Trophoblast cell (in vitro differentiated cells and primary cell): ENCODE measurements around the gene UBE2QL1. TPM values are rescaled to one million over a fixed set of nuclear protein-coding genes. Genes with fewer than 3 reads are reported as not detected.

Experiments used
- DNase-seq, 2 donors: peaks; one replicate each; pipeline ENCODE4 v3.0.0-alpha.2; 2016
- H2AFZ ChIP-seq: 2 replicates; pipeline ENCODE4 v1.6.1; 2013; ENCODE audit warnings: low read length, moderate library complexity, mild to moderate bottlenecking; ENCODE audit not compliant: insufficient read depth, poor library complexity
- H2AK5ac ChIP-seq: 2 replicates; pipeline ENCODE4 v1.6.1; 2013; ENCODE audit warnings: mild to moderate bottlenecking, low read length
- H2BK120ac ChIP-seq: 2 replicates; pipeline ENCODE4 v1.6.1; 2013; ENCODE audit warnings: low read length, mild to moderate bottlenecking, moderate library complexity; ENCODE audit not compliant: insufficient read depth, poor library complexity
- H2BK12ac ChIP-seq: 2 replicates; pipeline ENCODE4 v1.6.1; 2013; ENCODE audit warnings: mild to moderate bottlenecking, low read length, moderate library complexity
- H2BK5ac ChIP-seq: 2 replicates; pipeline ENCODE4 v1.6.1; 2013; ENCODE audit warnings: low read length, low read depth, moderate library complexity, mild to moderate bottlenecking; ENCODE audit not compliant: poor library complexity
- H3K14ac ChIP-seq: 2 replicates; pipeline ENCODE4 v1.6.1; 2013; ENCODE audit warnings: mild to moderate bottlenecking, low read length
- H3K18ac ChIP-seq: 2 replicates; pipeline ENCODE4 v1.6.1; 2013; ENCODE audit warnings: mild to moderate bottlenecking, low read length
- H3K23ac ChIP-seq: 2 replicates; pipeline ENCODE4 v1.6.1; 2013; ENCODE audit warnings: low read length
- H3K27ac ChIP-seq: 2 replicates; pipeline ENCODE4 v1.5.1; 2013; ENCODE audit warnings: low read depth, mild to moderate bottlenecking, inconsistent platforms, low read length, moderate library complexity
- H3K27me3 ChIP-seq: 2 replicates; pipeline ENCODE4 v1.6.1; 2013; ENCODE audit warnings: inconsistent platforms, mild to moderate bottlenecking, low read length, moderate library complexity; ENCODE audit not compliant: insufficient read depth
- H3K36me3 ChIP-seq, 2 experiments: 1 replicate in 1 of 2; 2 replicates in 1 of 2; pipeline ENCODE4 v1.6.1; 2013; ENCODE audit warnings: low read length in 2 of 2, mild to moderate bottlenecking in 2 of 2, moderate library complexity in 1 of 2; ENCODE audit not compliant: insufficient read depth in 2 of 2, control insufficient read depth in 1 of 2
- H3K4ac ChIP-seq: 2 replicates; pipeline ENCODE4 v1.6.1; 2013; ENCODE audit warnings: low read depth, mild to moderate bottlenecking, low read length, moderate library complexity
- H3K4me1 ChIP-seq, 2 experiments: 1 replicate in 1 of 2; 2 replicates in 1 of 2; pipeline ENCODE4 v1.6.1; 2013; ENCODE audit warnings: low read length in 2 of 2, mild to moderate bottlenecking in 2 of 2, moderate library complexity in 1 of 2; ENCODE audit not compliant: insufficient read depth in 2 of 2, control insufficient read depth in 1 of 2
- H3K4me2 ChIP-seq: 2 replicates; pipeline ENCODE4 v1.6.1; 2013; ENCODE audit warnings: inconsistent platforms, mild to moderate bottlenecking, low read length, moderate library complexity
- H3K4me3 ChIP-seq: 2 replicates; pipeline ENCODE4 v1.5.1; 2013; ENCODE audit warnings: mild to moderate bottlenecking, low read depth, low read length, inconsistent platforms
- H3K79me1 ChIP-seq: one replicate; pipeline ENCODE4 v1.6.1; 2013; ENCODE audit warnings: low read length
- H3K79me2 ChIP-seq: 2 replicates; pipeline ENCODE4 v1.6.1; 2013; ENCODE audit warnings: low read length, mild to moderate bottlenecking; ENCODE audit not compliant: control insufficient read depth, insufficient read depth, poor library complexity
- H3K9ac ChIP-seq: 2 replicates; pipeline ENCODE4 v1.6.1; 2013; ENCODE audit warnings: mild to moderate bottlenecking, low read length
- H3K9me3 ChIP-seq: 2 replicates; pipeline ENCODE4 v1.6.1; 2013; ENCODE audit warnings: low read depth, mild to moderate bottlenecking, control low read depth, inconsistent platforms, low read length; ENCODE audit not compliant: insufficient read depth
- H4K12ac ChIP-seq: 2 replicates; pipeline ENCODE4 v1.6.1; 2013; ENCODE audit warnings: low read depth, mild to moderate bottlenecking, low read length, moderate library complexity
- H4K8ac ChIP-seq: 2 replicates; pipeline ENCODE4 v1.6.1; 2013; ENCODE audit warnings: low read depth, mild to moderate bottlenecking, low read length, moderate library complexity
- H4K91ac ChIP-seq: one replicate; pipeline ENCODE4 v1.6.1; 2013; ENCODE audit warnings: low read depth, mild to moderate bottlenecking, low read length, moderate library complexity
- WGBS: extraction: QIAGEN DNeasy Blood & Tissue Kit; methylation state at CpG from one replicate; pipeline ENCODE4 v1.1.7; 2013; ENCODE audit warnings: missing lambda C conversion rate; ENCODE audit not compliant: insufficient read length, insufficient coverage; ENCODE audit errors: extremely low coverage; 5-methylcytosine and 5-hydroxymethylcytosine counted together
- polyA plus RNA-seq: library from polyadenylated mRNA; stranded (reverse); fragments of 200-250 nt; gene quantifications from 2 replicates; pipeline ENCODE4 v1.2.3, GENCODE V29; 2013

Gene UBE2QL1, protein sequence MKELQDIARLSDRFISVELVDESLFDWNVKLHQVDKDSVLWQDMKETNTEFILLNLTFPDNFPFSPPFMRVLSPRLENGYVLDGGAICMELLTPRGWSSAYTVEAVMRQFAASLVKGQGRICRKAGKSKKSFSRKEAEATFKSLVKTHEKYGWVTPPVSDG
- polyA plus RNA-seq: 2.9 and 3.1 TPM in 2 replicates

DNA sequence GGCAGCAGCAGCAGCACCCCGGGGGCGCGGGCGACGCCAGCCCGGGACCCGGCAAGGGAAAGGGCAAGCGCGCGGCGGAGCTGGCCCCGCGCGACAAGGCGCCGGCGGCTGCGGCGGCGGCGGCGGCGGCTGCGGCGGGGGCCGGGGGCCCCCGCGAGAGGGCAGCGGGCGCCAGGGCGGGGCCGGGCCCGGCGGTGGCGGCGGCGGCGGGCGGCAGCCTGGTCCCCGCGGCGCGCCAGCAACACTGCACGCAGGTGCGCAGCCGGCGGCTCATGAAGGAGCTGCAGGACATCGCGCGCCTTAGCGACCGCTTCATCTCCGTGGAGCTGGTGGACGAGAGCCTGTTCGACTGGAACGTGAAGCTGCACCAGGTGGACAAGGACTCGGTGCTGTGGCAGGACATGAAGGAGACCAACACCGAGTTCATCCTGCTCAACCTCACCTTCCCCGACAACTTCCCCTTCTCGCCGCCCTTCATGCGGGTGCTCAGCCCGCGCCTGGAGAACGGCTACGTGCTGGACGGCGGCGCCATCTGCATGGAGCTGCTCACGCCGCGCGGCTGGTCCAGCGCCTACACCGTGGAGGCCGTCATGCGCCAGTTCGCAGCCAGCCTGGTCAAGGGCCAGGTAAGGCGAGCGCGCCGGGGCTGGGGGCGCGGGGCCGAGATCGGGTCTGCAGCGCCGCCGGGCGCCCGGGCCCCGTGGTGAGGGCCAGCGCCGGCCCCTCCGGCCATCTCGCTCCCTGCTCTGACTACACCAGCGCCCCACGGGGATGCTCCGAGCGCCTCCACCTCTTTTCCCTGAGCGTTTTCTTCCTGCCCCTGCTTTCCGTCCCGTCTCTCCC lies at the start of gene UBE2QL1:
UBE2QL1 (plus strand) TSS at position 238 of the 843 bp plus-strand sequence; CDS start at position 273, 35 bp downstream.
- no peak within 1 kb of the TSS for H3K27ac ChIP-seq
- H3K79me2 ChIP-seq: no peaks in the 10 kb centered on the region
- H3K9me3 ChIP-seq: peaks cover 17% of the 10 kb centered on the region
- H2BK12ac ChIP-seq: no peak within 1 kb of the TSS
- peaks cover 5 to 6% of the 10 kb centered on the region in 2 experiments for H3K4me1 ChIP-seq
- H3K23ac ChIP-seq: peak within 1 kb of the TSS; percentile 69
- DNase-seq: peak in 1 of 2 donors; percentile 16
- H2BK120ac ChIP-seq: no peak within 1 kb of the TSS
- peak within 1 kb of the TSS; percentile 64 for H3K4me2 ChIP-seq
- H3K14ac ChIP-seq: no peak within 1 kb of the TSS
- no peak within 1 kb of the TSS for H3K18ac ChIP-seq
- peak within 1 kb of the TSS; percentile 38 for H2AFZ ChIP-seq
- no peaks in the 10 kb centered on the region for H3K79me1 ChIP-seq
- peak within 1 kb of the TSS; percentile 57 for H3K4me3 ChIP-seq
- no peak within 1 kb of the TSS for H4K12ac ChIP-seq
- no peak within 1 kb of the TSS for H2AK5ac ChIP-seq
- H3K4ac ChIP-seq: no peak within 1 kb of the TSS
- no peak within 1 kb of the TSS for H4K91ac ChIP-seq
- no peak within 1 kb of the TSS for H2BK5ac ChIP-seq
- no peaks in the 10 kb centered on the region for H3K36me3 ChIP-seq
- H3K27me3 ChIP-seq: peaks cover 20% of the 10 kb centered on the region
- no peak within 1 kb of the TSS for H3K9ac ChIP-seq
- WGBS: no CpG with 5 or more reads among the region's 103 CpGs
- no peak within 1 kb of the TSS for H4K8ac ChIP-seq

DNA sequence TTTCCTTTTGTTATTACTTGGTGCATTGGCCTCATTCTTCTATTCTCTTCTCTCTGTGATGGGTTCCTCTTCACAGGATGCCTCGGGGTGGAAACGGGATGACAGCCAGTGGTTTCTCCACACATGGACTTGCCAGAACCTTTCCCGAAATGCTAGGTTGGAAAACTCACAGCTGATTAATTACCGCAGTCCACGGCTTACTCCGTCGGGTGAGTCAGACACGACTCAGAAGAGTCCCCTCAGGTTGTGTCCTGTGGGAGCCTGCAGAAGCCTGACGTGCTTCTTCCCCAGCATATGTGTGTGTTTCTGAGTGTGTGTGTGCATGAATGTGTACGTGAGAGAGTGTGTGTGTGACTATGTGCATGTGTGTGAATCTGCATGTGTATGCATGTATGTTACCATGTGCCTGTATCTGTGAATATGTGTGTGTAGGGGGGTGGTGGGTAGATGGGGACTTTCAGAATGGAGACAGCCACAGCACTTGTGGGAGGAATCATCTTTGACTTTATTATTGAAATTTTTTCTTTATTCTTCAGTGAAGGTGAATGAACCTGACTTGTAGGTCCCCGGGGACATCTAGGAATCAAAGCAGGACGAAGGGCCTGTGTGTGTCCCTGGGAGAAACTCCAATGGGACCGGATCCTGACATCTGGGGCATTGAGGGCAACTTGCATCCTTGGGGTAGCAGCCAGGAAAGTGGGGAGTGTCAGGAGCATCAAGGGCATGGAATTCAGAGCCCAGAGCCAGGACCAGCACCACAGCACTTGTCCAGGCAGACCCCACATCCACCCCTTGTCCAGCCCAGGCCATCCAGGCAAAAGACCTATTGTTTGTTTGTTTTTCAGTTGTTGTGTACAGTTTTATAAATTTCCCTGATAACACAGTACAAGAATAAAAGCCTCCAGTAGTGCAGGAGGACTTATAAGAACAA lies 48.4 kb upstream of the UBE2QL1 start:
- Histone ChIP-seq H4K91ac (no peak overlapping the region), H2AFZ (no peak overlapping the region), H3K4me3 (no peak overlapping the region), H3K4ac (no peak overlapping the region), H2BK120ac (no peak overlapping the region), H3K79me1 (no peaks in the 10 kb centered on the region), H3K27me3 (no peaks in the 10 kb centered on the region), H3K4me1 (peaks cover 0 to 3% of the 10 kb centered on the region in 2 experiments), H4K12ac (no peak overlapping the region), H3K9ac (no peak overlapping the region), H3K27ac (no peak overlapping the region), H3K23ac (no peak overlapping the region), H3K36me3 (no peaks in the 10 kb centered on the region), H4K8ac (no peak overlapping the region), H3K9me3 (peaks cover 6% of the 10 kb centered on the region), H3K18ac (no peak overlapping the region), H2AK5ac (no peak overlapping the region), H2BK5ac (no peak overlapping the region), H3K79me2 (no peaks in the 10 kb centered on the region), H3K14ac (no peak overlapping the region), H3K4me2 (no peak overlapping the region), H2BK12ac (no peak overlapping the region)
- WGBS: no CpG with 5 or more reads among the region's 13 CpGs
- DNase-seq: no peak

- H2BK120ac ChIP-seq: no peak overlapping the region
- H3K36me3 ChIP-seq: no peaks in the 10 kb centered on the region
- H3K4me2 ChIP-seq: no peak overlapping the region
- H4K12ac ChIP-seq: no peak overlapping the region
- H2AK5ac ChIP-seq: no peak overlapping the region
- H4K8ac ChIP-seq: no peak overlapping the region
- WGBS: no CpG with 5 or more reads among the region's 2 CpGs
- no peak overlapping the region for H2AFZ ChIP-seq
- no peak overlapping the region for H3K4ac ChIP-seq
- peaks cover 0 to 3% of the 10 kb centered on the region in 2 experiments for H3K4me1 ChIP-seq
- no peak overlapping the region for H3K14ac ChIP-seq
- DNase-seq: no peak
- no peak overlapping the region for H3K18ac ChIP-seq
- no peaks in the 10 kb centered on the region for H3K27me3 ChIP-seq
- H3K79me1 ChIP-seq: no peaks in the 10 kb centered on the region
- H4K91ac ChIP-seq: no peak overlapping the region
- H3K23ac ChIP-seq: no peak overlapping the region
- no peak overlapping the region for H2BK12ac ChIP-seq
- no peak overlapping the region for H2BK5ac ChIP-seq
- no peaks in the 10 kb centered on the region for H3K79me2 ChIP-seq
- no peak overlapping the region for H3K27ac ChIP-seq
- H3K9ac ChIP-seq: no peak overlapping the region
- peaks cover 6% of the 10 kb centered on the region for H3K9me3 ChIP-seq
- no peak overlapping the region for H3K4me3 ChIP-seq
These were observed 47.2 kb upstream of the UBE2QL1 start for GRCh38 chr5:6401410-6401809.

DNA sequence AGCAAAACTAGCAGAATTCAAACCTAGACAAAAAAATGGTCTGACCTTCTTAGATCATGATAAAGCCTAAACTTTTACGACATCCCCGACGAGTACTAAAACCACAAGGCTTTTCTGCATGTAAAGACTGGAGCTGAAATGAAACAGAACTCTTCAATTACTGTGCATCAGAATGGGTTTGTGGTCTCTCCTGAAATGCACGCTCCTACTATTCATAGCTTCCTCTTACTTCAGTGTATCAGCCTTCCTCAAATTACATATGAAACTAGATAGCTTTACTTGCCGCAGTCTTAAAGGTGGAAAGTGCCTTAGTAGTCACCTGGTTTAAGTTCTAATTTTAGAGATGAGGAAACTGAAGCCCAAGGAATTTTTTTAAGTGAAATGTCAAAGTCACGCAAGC lies 45.7 kb upstream of the UBE2QL1 start:
- H2AFZ ChIP-seq: no peak overlapping the region
- H2BK120ac ChIP-seq: no peak overlapping the region
- H3K79me2 ChIP-seq: no peaks in the 10 kb centered on the region
- no peak overlapping the region for H2BK5ac ChIP-seq
- H3K18ac ChIP-seq: no peak overlapping the region
- H4K91ac ChIP-seq: no peak overlapping the region
- no peak overlapping the region for H2BK12ac ChIP-seq
- no peak overlapping the region for H3K9ac ChIP-seq
- H3K27ac ChIP-seq: no peak overlapping the region
- no peak overlapping the region for H3K4ac ChIP-seq
- H3K14ac ChIP-seq: no peak overlapping the region
- DNase-seq: no peak
- H3K4me3 ChIP-seq: no peak overlapping the region
- no CpG with 5 or more reads among the region's 6 CpGs for WGBS
- H3K9me3 ChIP-seq: no peaks in the 10 kb centered on the region
- no peak overlapping the region for H4K12ac ChIP-seq
- no peak overlapping the region for H4K8ac ChIP-seq
- H2AK5ac ChIP-seq: no peak overlapping the region
- no peak overlapping the region for H3K23ac ChIP-seq
- no peaks in the 10 kb centered on the region for H3K36me3 ChIP-seq
- no peak overlapping the region for H3K4me2 ChIP-seq
- H3K79me1 ChIP-seq: no peaks in the 10 kb centered on the region
- H3K4me1 ChIP-seq: peaks cover 0 to 3% of the 10 kb centered on the region in 2 experiments
- no peaks in the 10 kb centered on the region for H3K27me3 ChIP-seq
